H1 (cell line): ENCODE measurements around the gene SENP1. TPM values are rescaled to one million over a fixed set of nuclear protein-coding genes. Genes with fewer than 3 reads are reported as not detected.

Experiments used
- BACH1 ChIP-seq: IDR thresholded peaks from 2 replicates; pipeline ENCODE4 v1.6.1; 2012; ENCODE audit warnings: low read length, improper control_type of control experiment
- CHD7 ChIP-seq: fragments of 300-600 bp; sonication (generic); IDR thresholded peaks from 2 replicates; pipeline ENCODE4 v1.7.1; 2012; ENCODE audit warnings: low read length, moderate library complexity, mild to moderate bottlenecking, inconsistent platforms; ENCODE audit not compliant: insufficient replicate concordance
- CTBP2 ChIP-seq: IDR thresholded peaks from 2 replicates; pipeline ENCODE4 v1.7.0; 2011; ENCODE audit warnings: borderline replicate concordance, mild to moderate bottlenecking, moderate library complexity, mixed read lengths, low read length; ENCODE audit not compliant: insufficient read depth, insufficient read length
- FOSL1 ChIP-seq: IDR thresholded peaks from 2 replicates; pipeline ENCODE4 v1.6.1; 2011; ENCODE audit warnings: mild to moderate bottlenecking, low read depth, low read length, moderate library complexity; ENCODE audit not compliant: insufficient read depth
- MAX ChIP-seq: IDR thresholded peaks from 2 replicates; pipeline ENCODE4 v1.6.1; 2012; ENCODE audit warnings: inconsistent platforms
- PHF8 ChIP-seq: fragments of 200-600 bp; sonication (generic); conservative IDR thresholded peaks from 2 replicates; pipeline ENCODE4 v1.7.1; 2012; ENCODE audit warnings: low read depth, mild to moderate bottlenecking, inconsistent platforms, low read length, moderate library complexity
- SP1 ChIP-seq: IDR thresholded peaks from 2 replicates; pipeline ENCODE4 v1.6.1; 2011; ENCODE audit warnings: low read depth, low read length
- SP2 ChIP-seq: IDR thresholded peaks from 2 replicates; pipeline ENCODE4 v1.6.1; 2012; ENCODE audit warnings: mild to moderate bottlenecking, low read length, inconsistent platforms
- SP4 ChIP-seq: IDR thresholded peaks from 2 replicates; pipeline ENCODE4 v1.6.1; 2012; ENCODE audit warnings: low read length, inconsistent platforms
- TEAD4 ChIP-seq: IDR thresholded peaks from 2 replicates; pipeline ENCODE4 v1.6.1; 2012; ENCODE audit warnings: low read depth, low read length, inconsistent platforms, mixed read lengths
- polyA plus RNA-seq, 7 experiments: library from polyadenylated mRNA; depleted of rRNA in 3 of 7; stranded (reverse) in 5 of 7; unstranded in 2 of 7; fragments of >200 nt in 5 of 7; fragments of 200-250 nt in 2 of 7; gene quantifications; 1 replicate in 5 of 7; 2 replicates in 1 of 7; 4 replicates in 1 of 7; pipeline versions ENCODE4 v1.2.1 to v1.2.3, GENCODE V29; 2011 to 2013; ENCODE audit warnings: missing spikeins in 2 of 7, mixed read lengths in 2 of 7
- total RNA-seq: library from RNA; stranded (reverse); fragmentation: NEBNext Ultra II Directional; extraction: Animal tissue kit (Norgen Biotek cat#: 25700); gene quantifications from 2 replicates; pipeline ENCODE4 v1.2.1, GENCODE V29; 2021

SENP1 gene
- total and polyA plus RNA-seq, 2 of the 8 experiments (the other 6 are each of a cell fraction or from before 2014, with no cell fraction given) = 14.2 to 31.5 TPM

- TF ChIP-seq CHD7 = no peak
- no peak for TF ChIP-seq FOSL1
- TF ChIP-seq SP2 = no peak
- no peak for TF ChIP-seq SP4
- peak; percentile 32 for TF ChIP-seq CTBP2
- no peak for TF ChIP-seq BACH1
- TF ChIP-seq TEAD4 = no peak
- peak; percentile 71; the same call in 1 of the 2 replicates for TF ChIP-seq MAX
- TF ChIP-seq SP1 = no peak
- TF ChIP-seq PHF8 = no peak
Measured at GRCh38 chr12:48004053-48004941, 101.6 kb downstream of the SENP1 start, which contains the start of gene COL2A1 (continued).
